GM21737 (cell line): ENCODE measurements around the gene SMARCA4.
"Not testable (repeated sequence)": the region's sequence is repeated elsewhere in the genome, so short reads cannot be mapped to it uniquely, and the experiment has no call there.

ENCODE experiments used
- ATAC-seq: cut with Tn5 transposase; IDR thresholded peaks from one replicate; pipeline ENCODE4 v1.9.1; 2021; ENCODE audit warnings: mild to moderate bottlenecking, moderate library complexity; ENCODE audit not compliant: unreplicated experiment

SMARCA4 gene

DNA sequence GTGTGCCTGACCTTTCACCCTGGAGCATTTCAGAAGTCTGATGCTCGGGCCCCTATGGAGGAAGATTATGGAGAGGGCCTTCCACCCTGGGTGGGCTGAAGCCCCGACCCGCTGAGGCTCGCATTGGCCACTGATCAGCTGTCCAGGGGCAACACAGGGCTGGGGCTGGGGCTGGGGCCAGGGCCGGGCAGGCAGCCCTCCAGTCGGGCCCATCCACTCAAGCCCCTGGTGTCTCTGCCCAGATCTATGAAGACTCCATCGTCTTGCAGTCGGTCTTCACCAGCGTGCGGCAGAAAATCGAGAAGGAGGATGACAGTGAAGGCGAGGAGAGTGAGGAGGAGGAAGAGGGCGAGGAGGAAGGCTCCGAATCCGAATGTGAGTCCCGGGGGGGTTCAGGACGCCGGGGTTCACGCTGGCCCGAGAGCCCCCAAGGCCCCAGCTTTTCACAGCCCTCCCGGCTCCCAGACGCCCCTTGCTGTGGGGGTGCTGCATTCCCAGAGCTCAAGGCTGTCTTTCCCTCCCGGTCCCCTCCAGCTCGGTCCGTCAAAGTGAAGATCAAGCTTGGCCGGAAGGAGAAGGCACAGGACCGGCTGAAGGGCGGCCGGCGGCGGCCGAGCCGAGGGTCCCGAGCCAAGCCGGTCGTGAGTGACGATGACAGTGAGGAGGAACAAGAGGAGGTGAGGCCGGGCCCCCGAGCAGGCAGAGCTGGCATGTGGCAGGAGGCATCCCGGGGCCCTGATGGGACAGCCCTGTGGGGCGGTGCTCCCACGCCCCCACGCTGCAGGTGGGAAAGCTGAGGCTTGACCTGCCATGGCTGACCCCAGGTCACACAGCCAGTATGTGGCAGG lies 98.9 kb downstream of the SMARCA4 start:
- no peak for ATAC-seq

DNA sequence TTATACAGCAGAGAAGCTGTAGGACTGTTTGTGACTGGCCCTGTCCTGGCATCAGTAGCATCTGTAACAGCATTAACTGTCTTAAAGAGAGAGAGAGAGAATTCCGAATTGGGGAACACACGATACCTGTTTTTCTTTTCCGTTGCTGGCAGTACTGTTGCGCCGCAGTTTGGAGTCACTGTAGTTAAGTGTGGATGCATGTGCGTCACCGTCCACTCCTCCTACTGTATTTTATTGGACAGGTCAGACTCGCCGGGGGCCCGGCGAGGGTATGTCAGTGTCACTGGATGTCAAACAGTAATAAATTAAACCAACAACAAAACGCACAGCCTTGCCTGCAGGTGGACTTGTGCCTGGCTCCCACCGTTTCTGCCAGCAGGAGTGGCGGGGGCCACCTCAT lies 101.1 kb downstream of the SMARCA4 start:
- ATAC-seq, result no peak

GRCh38 chr19:11063434-11063833 lies 102.6 kb downstream of the SMARCA4 start:
- ATAC-seq, result no peak

DNA sequence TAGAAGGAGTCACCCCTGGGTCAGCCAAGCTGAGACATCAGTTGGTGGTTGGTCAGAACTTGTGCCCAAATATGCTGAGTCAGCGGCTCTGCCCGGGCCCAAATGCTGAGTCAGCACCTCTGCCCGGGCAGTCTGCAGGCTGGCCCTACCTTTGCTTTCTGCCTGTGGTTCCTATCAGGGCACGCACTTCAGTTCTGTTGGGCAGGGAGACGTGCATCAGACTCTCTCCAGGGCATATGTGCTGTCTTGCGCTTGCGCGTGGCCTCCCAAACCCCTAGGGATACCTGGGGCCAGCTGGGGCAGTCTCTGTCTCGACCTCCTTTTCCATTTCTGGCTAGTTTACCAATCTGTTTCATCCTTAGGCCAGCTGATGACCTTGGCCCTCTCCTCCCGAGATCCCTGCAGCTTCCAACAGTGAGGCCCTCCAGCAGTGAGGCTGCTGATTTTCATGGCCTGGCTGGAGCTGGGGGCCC lies 104.0 kb downstream of the SMARCA4 start:
- ATAC-seq, result no peak

DNA sequence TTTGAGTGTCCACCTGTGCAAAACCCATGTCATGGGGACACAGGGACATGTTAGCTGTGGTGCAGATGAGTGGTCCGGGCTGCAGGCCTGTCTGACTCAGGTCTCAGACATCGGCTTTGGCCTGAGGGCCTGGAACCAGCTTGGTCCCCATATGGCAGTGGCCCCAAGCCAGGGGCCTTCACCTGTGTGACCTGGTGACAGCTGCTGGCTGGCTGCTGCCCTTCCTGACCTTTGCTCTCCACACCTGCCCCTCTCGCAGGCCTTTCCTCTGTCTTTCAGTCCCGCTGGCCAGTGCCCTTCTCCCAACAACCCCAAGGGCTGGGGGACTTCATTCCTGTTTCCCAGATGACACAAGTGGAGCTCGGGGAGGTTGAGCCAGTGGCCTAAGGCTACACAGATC lies 105.5 kb downstream of the SMARCA4 start:
- ATAC-seq, result no peak

- ATAC-seq, result no peak
These were observed 106.7 kb downstream of the SMARCA4 start for GRCh38 chr19:11067356-11068113.

GRCh38 chr19:11069561-11069960 lies 108.7 kb downstream of the SMARCA4 start:
- no peak for ATAC-seq

GRCh38 chr19:11070123-11070522 lies 109.3 kb downstream of the SMARCA4 start:
- ATAC-seq, result no peak

DNA sequence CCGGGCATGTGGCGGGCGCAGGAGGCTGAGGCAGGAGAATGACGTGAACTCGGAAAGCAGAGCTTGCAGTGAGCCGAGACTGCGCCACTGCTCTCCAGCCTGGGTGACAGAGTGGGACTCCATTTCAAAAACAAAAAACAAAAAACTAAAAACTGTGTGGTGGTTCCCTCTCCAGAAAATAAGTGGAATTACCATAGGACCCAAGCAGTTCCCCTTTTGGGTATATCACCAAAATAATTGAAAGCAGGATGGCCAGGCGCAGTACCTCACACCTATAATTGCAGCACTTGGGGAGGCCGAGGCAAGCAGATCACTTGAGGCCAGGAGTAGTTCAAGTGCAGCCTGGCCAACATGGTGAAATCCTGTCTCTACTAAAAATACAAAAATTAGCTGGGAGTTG lies 112.7 kb downstream of the SMARCA4 start:
- ATAC-seq, result no peak

DNA sequence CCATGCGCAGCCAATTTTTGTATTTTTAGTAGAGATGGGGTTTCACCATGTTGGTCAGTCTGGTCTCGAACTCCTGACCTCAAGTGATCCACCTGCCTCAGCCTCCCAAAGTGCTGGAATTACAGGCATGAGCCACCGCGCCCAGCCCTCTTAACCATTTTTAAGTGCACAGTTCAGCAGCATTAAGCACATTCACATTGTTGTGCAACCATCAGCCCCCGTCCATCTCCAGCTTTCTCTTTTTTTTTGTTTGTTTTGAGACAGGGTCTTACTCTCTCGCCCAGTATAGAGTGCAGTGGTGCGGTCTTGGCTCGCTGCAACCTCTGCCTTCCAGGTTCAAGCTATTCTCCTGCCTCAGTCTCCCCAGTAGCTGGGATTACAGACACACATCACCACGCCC lies 116.0 kb downstream of the SMARCA4 start:
- not testable (repeated sequence) for ATAC-seq

DNA sequence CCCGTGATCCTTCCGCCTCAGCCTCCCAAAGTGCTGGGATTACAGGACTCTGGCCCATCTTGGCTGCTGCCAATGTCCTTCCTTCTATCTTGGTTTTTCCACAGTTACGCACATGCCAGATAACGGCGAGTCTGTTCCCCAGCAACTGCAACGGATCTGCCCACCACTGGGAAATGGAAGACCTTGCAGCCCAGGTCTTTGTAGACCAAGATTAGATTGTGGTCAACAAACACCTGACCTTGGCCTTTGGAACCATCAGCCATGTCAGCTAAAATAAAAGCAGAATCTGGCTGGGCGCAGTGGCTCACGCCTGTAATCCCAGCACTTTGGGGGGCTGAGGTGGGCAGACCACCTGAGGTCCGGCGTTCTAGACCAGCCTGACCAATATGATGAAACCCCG lies 118.1 kb downstream of the SMARCA4 start:
- ATAC-seq, result no peak

DNA sequence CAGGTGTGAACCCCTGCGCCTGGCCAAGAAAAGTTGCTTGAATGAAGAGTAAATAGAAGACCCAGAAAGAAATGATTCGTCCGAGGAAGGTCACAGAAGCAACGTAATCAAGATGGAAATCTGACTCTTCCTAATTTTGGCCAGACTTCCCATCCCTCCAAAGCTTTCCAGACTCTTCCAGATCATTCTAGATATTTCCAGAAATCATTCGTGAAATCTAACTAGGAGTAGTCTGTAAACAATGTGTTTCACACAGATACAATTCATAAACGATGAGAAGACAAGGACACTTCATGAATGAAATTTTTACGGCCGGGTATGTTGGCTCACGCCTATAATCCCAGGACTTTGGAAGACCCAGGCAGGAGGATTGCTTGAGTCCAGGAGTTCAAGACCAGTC lies 119.2 kb downstream of the SMARCA4 start:
- ATAC-seq, result no peak

- no peak for ATAC-seq
These were observed 127.2 kb downstream of the SMARCA4 start for GRCh38 chr19:11087870-11088505.

GRCh38 chr19:11088506-11089253 lies 127.8 kb downstream of the SMARCA4 start:
- ATAC-seq, result no peak

DNA sequence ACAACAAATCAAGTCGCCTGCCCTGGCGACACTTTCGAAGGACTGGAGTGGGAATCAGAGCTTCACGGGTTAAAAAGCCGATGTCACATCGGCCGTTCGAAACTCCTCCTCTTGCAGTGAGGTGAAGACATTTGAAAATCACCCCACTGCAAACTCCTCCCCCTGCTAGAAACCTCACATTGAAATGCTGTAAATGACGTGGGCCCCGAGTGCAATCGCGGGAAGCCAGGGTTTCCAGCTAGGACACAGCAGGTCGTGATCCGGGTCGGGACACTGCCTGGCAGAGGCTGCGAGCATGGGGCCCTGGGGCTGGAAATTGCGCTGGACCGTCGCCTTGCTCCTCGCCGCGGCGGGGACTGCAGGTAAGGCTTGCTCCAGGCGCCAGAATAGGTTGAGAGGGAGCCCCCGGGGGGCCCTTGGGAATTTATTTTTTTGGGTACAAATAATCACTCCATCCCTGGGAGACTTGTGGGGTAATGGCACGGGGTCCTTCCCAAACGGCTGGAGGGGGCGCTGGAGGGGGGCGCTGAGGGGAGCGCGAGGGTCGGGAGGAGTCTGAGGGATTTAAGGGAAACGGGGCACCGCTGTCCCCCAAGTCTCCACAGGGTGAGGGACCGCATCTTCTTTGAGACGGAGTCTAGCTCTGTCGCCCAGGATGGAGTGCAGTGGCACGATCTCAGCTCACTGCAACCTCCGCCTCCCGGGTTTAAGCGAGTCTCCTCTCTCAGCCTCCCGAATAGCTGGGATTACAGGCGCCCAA lies 128.6 kb downstream of the SMARCA4 start, which contains the start of gene LDLR:
Gene LDLR (plus strand): TSS at position 210 of the 760 bp plus-strand sequence. CDS start 86 bp downstream, at position 296.
- no peak for ATAC-seq

DNA sequence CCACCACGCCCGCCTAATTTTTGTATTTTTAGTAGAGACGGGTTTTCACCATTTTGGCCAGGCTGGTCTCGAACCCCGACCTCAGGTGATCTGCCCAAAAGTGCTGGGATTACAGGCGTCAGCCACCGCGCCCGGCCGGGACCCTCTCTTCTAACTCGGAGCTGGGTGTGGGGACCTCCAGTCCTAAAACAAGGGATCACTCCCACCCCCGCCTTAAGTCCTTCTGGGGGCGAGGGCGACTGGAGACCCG lies 129.1 kb downstream of the SMARCA4 start:
- not testable (repeated sequence) for ATAC-seq

DNA sequence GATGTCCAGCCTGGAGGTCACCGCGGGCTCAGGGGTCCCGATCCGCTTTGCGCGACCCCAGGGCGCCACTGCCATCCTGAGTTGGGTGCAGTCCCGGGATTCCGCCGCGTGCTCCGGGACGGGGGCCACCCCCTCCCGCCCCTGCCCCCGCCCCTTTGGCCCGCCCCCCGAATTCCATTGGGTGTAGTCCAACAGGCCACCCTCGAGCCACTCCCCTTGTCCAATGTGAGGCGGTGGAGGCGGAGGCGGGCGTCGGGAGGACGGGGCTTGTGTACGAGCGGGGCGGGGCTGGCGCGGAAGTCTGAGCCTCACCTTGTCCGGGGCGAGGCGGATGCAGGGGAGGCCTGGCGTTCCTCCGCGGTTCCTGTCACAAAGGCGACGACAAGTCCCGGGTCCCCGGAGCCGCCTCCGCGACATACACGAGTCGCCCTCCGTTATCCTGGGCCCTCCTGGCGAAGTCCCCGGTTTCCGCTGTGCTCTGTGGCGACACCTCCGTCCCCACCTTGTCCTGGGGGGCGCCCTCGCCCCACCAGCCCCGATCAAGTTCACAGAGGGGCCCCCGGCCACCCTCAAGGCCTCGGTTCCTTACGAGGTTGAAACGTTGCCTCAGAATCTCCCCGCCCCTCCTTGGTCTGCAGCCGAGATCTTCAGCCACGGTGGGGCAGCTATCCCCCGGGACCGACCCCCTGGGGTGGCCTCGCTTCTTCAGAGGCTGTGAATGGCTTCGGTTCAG lies 129.6 kb downstream of the SMARCA4 start:
- peak; percentile 59 for ATAC-seq

GRCh38 chr19:11090997-11091702 lies 130.3 kb downstream of the SMARCA4 start:
- no peak for ATAC-seq

- no peak for ATAC-seq
These were observed 130.9 kb downstream of the SMARCA4 start for GRCh38 chr19:11091703-11092153.
